ENCODE results near the gene CEACAM16. TPM values are rescaled to one million over a fixed set of nuclear protein-coding genes. Genes with fewer than 3 reads are reported as not detected.
A peak's percentile ranks its signal among the peaks of the same experiment; 100 is the strongest.

Gene CEACAM16
- total and polyA plus RNA-seq, 9 of the 15 experiments (the other 6 are each of a cell fraction or from before 2014, with no cell fraction given) = not detected

- ChIA-PET POLR2A (interaction anchor here (0.8 to 1.8 kb wide), 2 partner anchors 13 to 19 kb away, joined by 3 to 16 read pairs; no protein-coding TSS in a partner anchor), CTCF (ENCODE audit: low intra/inter-chr PET ratio) (no interaction called here)
- no peaks in the 10 kb centered on the region for H3K27me3 ChIP-seq (ENCODE audit: control insufficient read depth in 2 of 2, insufficient read depth in 2 of 2, low read length in 2 of 2)
- H3K9me1 ChIP-seq (ENCODE audit: control insufficient read depth, insufficient read depth, low read length) = no peaks in the 10 kb centered on the region
- intact Hi-C loops (cut with micrococcal nuclease) (no loop called here), in situ Hi-C loops (cut with MboI) (no loop called here)
- peak overlapping the region; percentile 56; the same call in 1 of the 3 replicates for H3K27ac ChIP-seq (ENCODE audit: extremely low read depth, low read depth, low read length)
- H3K4me1 ChIP-seq (replicated peaks in 1 of 2; ENCODE audit: control insufficient read depth in 2 of 2, insufficient read depth in 2 of 2, low read length in 2 of 2) = peaks cover 22 to 54% of the 10 kb centered on the region in 2 experiments
- H3K36me3 ChIP-seq (ENCODE audit: control insufficient read depth, insufficient read depth, low read length) = no peaks in the 10 kb centered on the region
- ATAC-seq (peak; percentile 88), FAIRE-seq (peak; percentile 95), DNase-seq (ENCODE audit: extremely low read depth in 1 of 4, low spot score in 3 of 4) (peak; percentile 86 to 94 (median 90))
- H3K4me3 ChIP-seq = peak overlapping the region; percentile 24; the same call in 1 of the 2 replicates
- H2AFZ ChIP-seq (ENCODE audit: low read depth, low read length) = no peak overlapping the region
- H3K9ac ChIP-seq (ENCODE audit: insufficient read depth in 1 of 2, low read depth in 2 of 2, low read length in 2 of 2) = 0 out of 4 replicates have a peak overlapping the region, but pooled peaks of 1 of the 2 experiments have one; percentile 47
- H3K4me2 ChIP-seq (ENCODE audit: insufficient read depth, low read length) = peak overlapping the region; percentile 59
- H3K9me3 ChIP-seq (replicated peaks; ENCODE audit: control insufficient read depth, insufficient read depth, low read depth, low read length) = no peaks in the 10 kb centered on the region
- no peaks in the 10 kb centered on the region for H3K79me2 ChIP-seq (ENCODE audit: control insufficient read depth, insufficient read depth, low read length)
- no peaks in the 10 kb centered on the region for H4K20me1 ChIP-seq (replicated peaks; ENCODE audit: control insufficient read depth, insufficient read depth, low read length)
- BruUV-seq (replicated peaks) = no TSS peak
- WGBS (ENCODE audit: insufficient coverage, low coverage, missing lambda C conversion rate) = 9% methylated on average over 18 of the region's 18 CpGs
- TF ChIP-seq CREB3 (tag; conservative IDR thresholded peaks at IDR 0.05; ENCODE audit: low read depth) = no peak
- TF ChIP-seq ZKSCAN1 (IDR thresholded peaks at IDR 0.05; ENCODE audit: low read depth, low read length) = peak; percentile 56; the same call in 1 of the 2 replicates
- peak; percentile 88 to 99 for TF ChIP-seq RCOR1 (IDR thresholded peaks at IDR 0.05; ENCODE audit: borderline replicate concordance in 1 of 2, low read depth in 2 of 2, low read length in 2 of 2)
- TF ChIP-seq STAT5B (CRISPR knock-in tag; IDR thresholded peaks at IDR 0.05) = no peak
- TF ChIP-seq EP300 (IDR thresholded peaks at IDR 0.05; ENCODE audit: low read length) = peak; percentile 90
- peak; percentile 70; the same call in 1 of the 2 replicates for TF ChIP-seq STAT5A (IDR thresholded peaks at IDR 0.05; ENCODE audit: borderline replicate concordance, low read length)
- TF ChIP-seq HCFC1 (IDR thresholded peaks at IDR 0.05; ENCODE audit: low read depth, low read length) = no peak; the same call in 1 of the 2 replicates
- TF ChIP-seq YY1 (IDR thresholded peaks at IDR 0.05; ENCODE audit: borderline replicate concordance in 1 of 3, control insufficient read depth in 1 of 3, extremely low read depth in 1 of 3, insufficient read depth in 3 of 3, insufficient read length in 1 of 3, insufficient replicate concordance in 2 of 3, low read depth in 1 of 3, low read length in 2 of 3) = peak in 1 of 3 experiments; percentile 30
- peak; percentile 81 for TF ChIP-seq TAL1 (IDR thresholded peaks at IDR 0.05)
- no peak for TF ChIP-seq TFAM (CRISPR knock-in tag; conservative IDR thresholded peaks at IDR 0.05)
- TF ChIP-seq EGR1 (conservative IDR thresholded peaks at IDR 0.05) = peak; percentile 95
- TF ChIP-seq THRB (CRISPR knock-in tag; conservative IDR thresholded peaks at IDR 0.05) = peak; percentile 70; the same call in 1 of the 2 replicates
- TF ChIP-seq POLR3A (IDR thresholded peaks at IDR 0.05; ENCODE audit: borderline replicate concordance, extremely low read depth, insufficient read depth, insufficient read length) = no peak
- TF ChIP-seq CC2D1A (IDR thresholded peaks at IDR 0.05) = peak; percentile 57; the same call in 1 of the 2 replicates
- peak; percentile 65 for TF ChIP-seq MYC (IDR thresholded peaks at IDR 0.05; ENCODE audit: low read depth, low read length)
- TF ChIP-seq MYC (CRISPR knock-in tag; IDR thresholded peaks at IDR 0.05; ENCODE audit: borderline replicate concordance, low read depth) = no peak
These were observed 54.1 kb downstream of the CEACAM16 start for GRCh38 chr19:44752816-44753625.
